Left renal pelvis (tissue), 4 donors: ENCODE results near the gene ACACA. TPM values are rescaled to one million over a fixed set of nuclear protein-coding genes. Genes with fewer than 3 reads are reported as not detected.
"Not testable (repeated sequence)": the region's sequence is repeated elsewhere in the genome, so short reads cannot be mapped to it uniquely, and the experiment has no call there.

ENCODE experiments used
- DNase-seq, 4 donors: peaks; one replicate each; pipeline ENCODE4 v3.0.0-alpha.2; 2013; ENCODE audit warnings: low read depth in 4 of 4, low spot score in 3 of 4
- polyA plus RNA-seq, 4 donors: library from polyadenylated mRNA; unstranded; fragments of 120-200 nt; gene quantifications; one replicate each; pipeline ENCODE4 v1.2.1, GENCODE V29; 2013; ENCODE audit not compliant: insufficient read length in 4 of 4

ACACA gene
- polyA plus RNA-seq, 4 donors = 37.4 to 46.2 (median 42.6) TPM

DNA sequence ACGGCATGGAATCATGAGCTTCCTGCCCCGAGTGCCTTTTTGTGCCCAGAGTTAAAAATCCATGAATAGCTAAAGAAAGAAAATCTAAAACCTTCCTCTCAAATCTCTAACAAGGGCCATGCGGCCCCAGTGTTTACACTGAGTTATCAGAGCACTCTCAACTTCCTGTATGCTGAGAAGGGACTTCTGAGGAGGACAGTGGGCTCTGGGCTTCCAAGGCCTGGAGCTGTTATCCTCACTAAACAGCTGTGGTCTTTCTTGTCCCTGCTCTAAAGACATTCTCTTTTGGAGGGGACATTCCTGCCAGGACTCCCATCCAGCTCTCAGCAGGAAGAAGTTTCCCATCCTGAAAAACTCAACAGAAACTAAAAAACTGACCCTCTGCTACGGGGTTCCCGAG, 322.3 kb downstream of the ACACA start:
- no peak for DNase-seq

DNA sequence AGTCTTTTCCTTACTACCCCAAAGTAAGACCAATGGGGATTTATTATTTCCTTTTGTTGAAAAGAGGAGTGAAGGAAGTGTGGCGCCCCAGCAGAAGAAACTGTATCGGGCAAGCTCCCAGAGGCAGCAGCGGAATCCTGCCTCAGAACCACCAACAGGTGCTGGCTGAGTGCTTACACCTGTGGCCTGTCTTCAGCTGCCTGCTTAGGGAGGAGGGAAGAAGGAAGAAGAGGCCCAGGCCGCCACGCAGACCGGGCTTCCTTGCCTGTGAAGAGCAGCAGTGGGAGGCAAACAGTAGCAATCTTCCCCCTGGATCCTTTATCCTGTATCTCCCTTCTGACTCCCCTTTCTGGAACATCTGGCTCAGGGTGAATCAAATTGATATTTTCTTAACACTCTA, 323.2 kb downstream of the ACACA start:
- DNase-seq = no peak

- no peak for DNase-seq
Observed at GRCh38 chr17:37082985-37083384, 323.7 kb downstream of the ACACA start.

GRCh38 chr17:37082311-37082860, 324.2 kb downstream of the ACACA start:
- DNase-seq = no peak

- no peak for DNase-seq
Observed at GRCh38 chr17:37081287-37081686, 325.3 kb downstream of the ACACA start.

- no peak for DNase-seq
Observed at GRCh38 chr17:37079735-37080134, 326.9 kb downstream of the ACACA start.

GRCh38 chr17:37079065-37079708, 327.4 kb downstream of the ACACA start:
- DNase-seq = no peak

DNA sequence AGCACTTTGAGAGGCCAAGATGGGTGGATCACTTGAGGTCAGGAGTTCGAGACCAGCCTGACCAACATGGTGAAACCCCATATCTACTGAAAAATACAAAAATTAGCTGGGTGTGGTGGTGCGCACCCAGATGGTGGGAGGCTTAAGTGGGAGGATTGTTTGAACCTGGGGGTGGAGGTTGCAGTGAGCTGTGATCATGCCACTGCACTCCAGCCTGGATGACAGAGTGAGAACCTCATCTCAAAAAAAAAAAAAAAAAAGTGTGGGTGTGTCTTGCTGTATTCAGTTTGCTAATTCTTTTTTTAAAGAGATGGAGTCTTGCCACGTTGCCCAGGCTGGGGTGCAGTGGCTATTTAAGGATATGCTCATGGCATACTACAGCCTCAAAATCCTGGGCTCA, 333.2 kb downstream of the ACACA start:
- DNase-seq = not testable (repeated sequence)

DNA sequence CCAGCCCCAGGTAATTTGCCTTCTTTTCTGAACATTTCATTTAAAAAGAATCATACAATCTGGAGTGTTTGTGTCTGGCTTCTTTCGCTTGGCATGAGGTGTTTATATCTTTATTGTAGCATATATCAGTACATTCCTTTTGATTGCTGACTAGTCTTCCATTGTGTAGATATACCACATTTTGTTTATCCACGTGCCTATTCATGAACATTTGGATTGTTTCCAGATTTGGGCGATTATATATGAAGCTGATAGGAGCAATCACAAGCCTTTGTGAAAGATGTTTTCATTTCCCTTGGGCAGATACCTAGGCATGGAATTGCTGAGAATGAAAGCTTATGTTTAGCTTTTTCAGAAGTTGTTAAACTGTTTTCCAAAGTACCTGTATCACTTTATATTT, 337.5 kb downstream of the ACACA start:
- DNase-seq = no peak

DNA sequence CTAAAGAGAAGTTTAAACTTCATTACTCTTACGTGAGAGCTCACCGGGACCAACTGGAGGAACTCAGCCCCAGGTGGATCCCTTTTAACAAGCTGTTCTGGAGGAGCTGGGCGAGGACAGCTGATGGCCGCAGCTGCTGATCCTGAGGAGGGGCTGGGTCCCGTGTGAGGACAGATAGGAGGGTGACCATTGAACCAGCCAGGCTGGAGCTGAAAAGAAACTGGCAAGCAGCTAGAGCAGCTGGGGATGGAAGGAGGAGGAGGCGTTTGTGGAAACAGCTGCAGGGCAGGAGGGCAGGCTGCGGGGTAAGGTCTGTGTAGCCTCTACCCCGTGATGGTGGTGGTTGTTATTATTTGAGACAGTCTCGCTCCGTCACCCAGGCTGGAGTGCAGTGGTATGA, 338.4 kb downstream of the ACACA start:
- no peak for DNase-seq

DNA sequence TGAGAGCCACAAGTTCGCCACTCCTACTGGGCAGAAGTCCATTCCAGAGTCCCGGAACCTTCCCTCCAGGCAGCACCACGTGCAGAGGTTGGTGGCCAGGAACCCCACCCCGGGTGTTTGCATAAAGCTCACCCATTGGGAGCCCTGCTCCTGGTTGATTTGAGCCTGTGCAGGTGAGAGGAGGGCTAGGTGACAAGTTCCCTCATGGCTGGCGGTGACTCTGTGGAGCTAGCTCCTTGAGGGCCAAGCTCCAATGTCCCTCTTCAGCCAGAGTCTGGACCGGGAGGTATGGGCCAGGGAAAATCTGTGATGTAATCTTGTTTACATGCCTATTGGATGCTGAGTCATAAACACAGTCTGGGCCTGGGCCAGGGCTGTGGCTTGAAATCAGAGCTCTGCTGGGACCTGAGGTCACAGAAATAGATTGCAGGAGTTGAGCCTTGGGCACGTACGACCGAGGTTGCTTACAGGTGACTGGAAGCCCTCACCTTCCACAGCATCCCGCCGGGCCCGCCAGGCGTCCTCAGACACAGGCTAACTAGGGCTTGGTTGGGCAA, 339.0 kb downstream of the ACACA start:
- DNase-seq = no peak

GRCh38 chr17:37066322-37067255, 340.0 kb downstream of the ACACA start:
- no peak for DNase-seq

GRCh38 chr17:37065486-37066321, 340.9 kb downstream of the ACACA start:
- DNase-seq = no peak

GRCh38 chr17:37064956-37065355, 341.7 kb downstream of the ACACA start:
- DNase-seq = no peak

DNA sequence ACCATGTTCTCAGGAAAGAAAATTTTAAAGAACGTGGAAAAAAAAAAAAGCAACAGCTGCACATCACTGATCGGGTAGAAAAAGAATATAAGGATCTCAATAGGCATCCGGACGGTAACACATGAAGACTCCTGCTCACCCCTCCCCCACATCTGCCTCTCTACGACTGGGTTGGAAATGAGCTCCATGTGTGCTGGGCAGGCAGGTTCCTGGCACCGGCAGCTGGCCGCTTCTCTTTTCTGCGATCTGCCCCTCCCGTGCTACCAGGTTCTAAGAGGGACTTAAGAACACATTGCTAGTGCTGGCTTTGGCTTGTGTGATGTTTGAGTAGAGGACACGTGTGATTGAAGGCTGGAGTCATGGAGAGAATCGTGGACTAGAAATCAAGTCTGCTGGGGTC, 342.4 kb downstream of the ACACA start:
- DNase-seq = no peak

DNA sequence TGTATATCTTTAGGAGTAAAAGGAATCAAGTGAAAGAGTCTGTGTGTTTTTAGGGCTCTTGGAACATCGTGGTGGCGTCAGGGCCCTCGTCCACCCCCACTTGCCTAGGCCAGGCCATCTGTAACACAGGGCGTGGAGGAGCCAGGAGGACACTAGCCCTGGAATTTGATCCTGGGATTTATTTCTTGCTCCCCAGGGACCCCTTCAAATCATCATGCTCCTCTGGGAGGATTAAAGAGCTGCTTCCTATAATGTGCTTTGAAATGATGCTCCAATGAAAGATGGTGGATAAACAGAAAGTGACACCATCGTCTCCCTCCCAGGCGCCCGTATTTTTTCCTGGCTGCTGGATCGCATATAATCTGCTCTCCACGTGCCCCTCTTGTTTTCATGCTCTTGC, 344.6 kb downstream of the ACACA start:
- no peak for DNase-seq

GRCh38 chr17:37060928-37061327, 345.7 kb downstream of the ACACA start:
- no peak for DNase-seq

DNA sequence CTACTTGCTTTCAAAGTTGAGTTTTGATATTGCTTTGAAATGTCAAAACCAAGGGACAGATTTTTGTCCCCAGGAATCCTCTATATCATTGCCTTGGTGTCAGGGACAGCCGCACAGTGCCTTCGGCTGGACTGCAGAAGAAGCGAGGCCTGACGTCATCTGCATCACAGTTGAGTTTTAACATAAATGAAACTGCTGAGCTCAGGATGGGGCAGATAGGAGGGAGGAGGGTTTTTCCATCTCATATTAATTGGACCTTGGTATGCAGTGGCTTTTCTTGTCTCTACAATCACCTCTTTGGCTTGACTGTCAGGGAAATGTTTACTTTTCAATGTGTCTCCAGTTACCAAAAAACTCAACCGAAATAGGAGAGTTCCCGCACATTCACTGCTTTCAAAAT, 346.5 kb downstream of the ACACA start:
- DNase-seq = no peak

- DNase-seq = no peak
Observed at GRCh38 chr17:37059493-37059892, 347.1 kb downstream of the ACACA start.

DNA sequence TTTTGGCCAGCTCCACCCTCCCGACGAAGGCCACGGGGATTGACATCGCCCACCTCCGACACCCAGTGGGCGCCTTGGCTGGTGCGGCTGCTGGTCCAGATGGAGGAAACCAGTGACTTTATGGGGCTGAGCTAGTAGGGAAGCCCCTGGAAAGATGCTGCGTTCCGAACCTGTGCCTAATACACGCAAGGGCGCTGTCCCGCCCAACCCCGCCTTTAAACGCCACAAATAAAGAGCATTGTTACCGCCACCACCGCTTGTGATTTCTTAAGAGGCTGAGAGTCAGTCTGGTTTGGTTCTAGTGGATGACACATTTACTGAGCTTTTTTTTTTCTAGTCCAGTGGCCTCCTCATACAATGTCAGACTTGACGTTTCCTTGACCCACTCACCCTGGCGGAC, 350.0 kb downstream of the ACACA start:
- DNase-seq = no peak

DNA sequence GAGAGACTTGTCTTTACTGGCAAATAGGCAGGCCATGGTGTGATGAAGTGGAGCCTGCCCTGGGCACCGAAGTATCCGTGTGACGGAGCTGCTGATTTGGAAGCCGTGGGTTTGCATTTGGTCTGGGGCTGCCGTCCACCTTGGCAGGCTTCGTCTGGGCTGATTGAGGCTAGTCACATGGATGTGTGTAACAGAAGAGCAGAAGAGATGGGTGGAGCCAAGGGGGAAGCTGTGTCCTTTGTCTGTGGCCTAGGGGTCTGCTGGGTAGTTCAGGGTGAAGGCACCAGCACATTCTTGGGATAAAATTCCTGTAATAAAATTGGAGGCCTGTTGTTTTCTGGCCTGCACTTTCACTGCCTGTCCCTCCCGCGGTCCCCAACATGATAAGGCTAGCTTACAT, 351.7 kb downstream of the ACACA start:
- no peak for DNase-seq
